H9 (cell line): Measurements from ENCODE around the gene GCSH. TPM values are rescaled to one million over a fixed set of nuclear protein-coding genes. Genes with fewer than 3 reads are reported as not detected.

Experiments used
- DNase-seq: peaks from one replicate; pipeline ENCODE4 v3.0.0-alpha.2; 2017
- H2AFZ ChIP-seq: one replicate; pipeline ENCODE4 v1.6.1; 2013; ENCODE audit warnings: mild to moderate bottlenecking, low read length, control low read depth, moderate library complexity
- H2AK5ac ChIP-seq: 2 replicates; pipeline ENCODE4 v1.6.1; 2013; ENCODE audit warnings: low read length, control low read depth, mixed read lengths; ENCODE audit not compliant: insufficient read length
- H2BK120ac ChIP-seq: one replicate; pipeline ENCODE4 v1.6.1; 2013; ENCODE audit warnings: low read depth, mild to moderate bottlenecking, low read length, control low read depth, inconsistent platforms; ENCODE audit not compliant: poor library complexity, severe bottlenecking
- H2BK12ac ChIP-seq: 2 replicates; pipeline ENCODE4 v1.6.1; 2013; ENCODE audit warnings: low read length, control low read depth, mixed read lengths, low read depth; ENCODE audit not compliant: insufficient read length
- H2BK15ac ChIP-seq: 2 replicates; pipeline ENCODE4 v1.6.1; 2013; ENCODE audit warnings: low read depth, low read length, control low read depth
- H2BK20ac ChIP-seq: one replicate; pipeline ENCODE4 v1.6.1; 2013; ENCODE audit warnings: low read depth, mild to moderate bottlenecking, low read length, control low read depth, inconsistent platforms; ENCODE audit not compliant: poor library complexity, severe bottlenecking
- H2BK5ac ChIP-seq: 2 replicates; pipeline ENCODE4 v1.6.1; 2013; ENCODE audit warnings: low read length, control low read depth, mixed read lengths; ENCODE audit not compliant: insufficient read length
- H3K14ac ChIP-seq: 2 replicates; pipeline ENCODE4 v1.6.1; 2013; ENCODE audit warnings: low read length, control low read depth; ENCODE audit not compliant: insufficient read depth
- H3K18ac ChIP-seq: 2 replicates; pipeline ENCODE4 v1.6.1; 2013; ENCODE audit warnings: low read depth, mild to moderate bottlenecking, mixed read lengths, low read length, control low read depth; ENCODE audit not compliant: insufficient read length
- H3K23ac ChIP-seq: 2 replicates; pipeline ENCODE4 v1.6.1; 2013; ENCODE audit warnings: low read length, control low read depth, mixed read lengths, low read depth; ENCODE audit not compliant: insufficient read length
- H3K23me2 ChIP-seq: 2 replicates; pipeline ENCODE4 v1.6.1; 2013; ENCODE audit warnings: low read depth, mild to moderate bottlenecking, mixed read lengths, low read length, control low read depth; ENCODE audit not compliant: insufficient read length, poor library complexity, severe bottlenecking
- H3K27ac ChIP-seq: 2 replicates; pipeline ENCODE4 v1.5.1; 2013; ENCODE audit warnings: low read length, control low read depth, mixed read lengths, low read depth; ENCODE audit not compliant: insufficient read length
- H3K27me3 ChIP-seq: 2 replicates; pipeline ENCODE4 v1.6.1; 2013; ENCODE audit warnings: low read length, control low read depth, inconsistent platforms; ENCODE audit not compliant: insufficient read depth
- H3K4ac ChIP-seq: 2 replicates; pipeline ENCODE4 v1.6.1; 2013; ENCODE audit warnings: low read depth, mild to moderate bottlenecking, control low read depth, inconsistent platforms, low read length, moderate library complexity
- H3K4me1 ChIP-seq: 2 replicates; pipeline ENCODE4 v1.6.1; 2013; ENCODE audit warnings: low read length, control low read depth, inconsistent platforms; ENCODE audit not compliant: insufficient read depth
- H3K4me2 ChIP-seq: 2 replicates; pipeline ENCODE4 v1.6.1; 2013; ENCODE audit warnings: low read length, control low read depth, mixed read lengths; ENCODE audit not compliant: insufficient read length, insufficient read depth
- H3K56ac ChIP-seq: 2 replicates; pipeline ENCODE4 v1.6.1; 2013; ENCODE audit warnings: low read depth, mild to moderate bottlenecking, mixed read lengths, low read length, control low read depth; ENCODE audit not compliant: insufficient read length
- H3K79me1 ChIP-seq: 2 replicates; pipeline ENCODE4 v1.6.1; 2013; ENCODE audit warnings: low read depth, mild to moderate bottlenecking, moderate library complexity, low read length, control low read depth, inconsistent platforms; ENCODE audit not compliant: insufficient read depth, poor library complexity, severe bottlenecking
- H3K79me2 ChIP-seq: 2 replicates; pipeline ENCODE4 v1.6.1; 2013; ENCODE audit warnings: low read length, control low read depth, inconsistent platforms; ENCODE audit not compliant: insufficient read depth
- H3K9ac ChIP-seq: 2 replicates; pipeline ENCODE4 v1.6.1; 2013; ENCODE audit warnings: low read length, control low read depth, mixed read lengths; ENCODE audit not compliant: insufficient read length; ENCODE audit errors: extremely low read depth
- H3K9me3 ChIP-seq: one replicate; pipeline ENCODE4 v1.6.1; 2013; ENCODE audit warnings: low read depth, low read length, inconsistent platforms; ENCODE audit not compliant: control insufficient read depth
- H3T11ph ChIP-seq: one replicate; pipeline ENCODE4 v1.6.1; 2013; ENCODE audit warnings: mild to moderate bottlenecking, low read length, control low read depth, inconsistent platforms
- H4K20me1 ChIP-seq: one replicate; pipeline ENCODE4 v1.6.1; 2013; ENCODE audit not compliant: control insufficient read depth, insufficient read length, insufficient read depth
- H4K5ac ChIP-seq: 2 replicates; pipeline ENCODE4 v1.6.1; 2013; ENCODE audit warnings: low read depth, mild to moderate bottlenecking, mixed read lengths, low read length, control low read depth; ENCODE audit not compliant: insufficient read length
- H4K8ac ChIP-seq: replicated peaks from 2 replicates; pipeline ENCODE4 v1.6.1; 2013; ENCODE audit warnings: low read length, control low read depth, mixed read lengths, low read depth; ENCODE audit not compliant: insufficient read length
- H4K91ac ChIP-seq: 2 replicates; pipeline ENCODE4 v1.6.1; 2013; ENCODE audit warnings: low read depth, mild to moderate bottlenecking, moderate library complexity, mixed read lengths, low read length, control low read depth; ENCODE audit not compliant: insufficient read length
- H3K27ac Mint-ChIP-seq, 3 experiments: 2 replicates in 2 of 3; 3 replicates in 1 of 3; pipeline ENCODE4 v1.8.0; 2020 to 2021; ENCODE audit warnings: mixed read lengths in 3 of 3, mild to moderate bottlenecking in 1 of 3, moderate library complexity in 1 of 3
- H3K27me3 Mint-ChIP-seq: 2 replicates; pipeline ENCODE4 v1.8.0; 2021; ENCODE audit warnings: low read depth, mild to moderate bottlenecking, moderate library complexity, mixed read lengths
- H3K36me3 Mint-ChIP-seq, 3 experiments: 2 replicates in 2 of 3; 3 replicates in 1 of 3; pipeline ENCODE4 v1.8.0; 2020 to 2021; ENCODE audit warnings: low read depth in 3 of 3, mixed read lengths in 3 of 3; ENCODE audit not compliant: insufficient read depth in 1 of 3
- H3K4me1 Mint-ChIP-seq, 2 experiments: 2 replicates each; pipeline ENCODE4 v1.8.0; 2020; ENCODE audit warnings: mixed read lengths in 2 of 2
- H3K4me3 Mint-ChIP-seq, 2 experiments: 2 replicates in 1 of 2; 3 replicates in 1 of 2; pipeline ENCODE4 v1.8.0; 2020 to 2021; ENCODE audit warnings: mild to moderate bottlenecking in 2 of 2, mixed read lengths in 2 of 2, moderate library complexity in 1 of 2
- H3K9me3 Mint-ChIP-seq, 2 experiments: 2 replicates in 1 of 2; 3 replicates in 1 of 2; pipeline ENCODE4 v1.8.0; 2020; ENCODE audit warnings: mild to moderate bottlenecking in 2 of 2, mixed read lengths in 2 of 2, moderate library complexity in 1 of 2
- total RNA-seq: library from RNA; stranded (reverse); gene quantifications from 2 replicates; pipeline ENCODE4 v1.2.1, GENCODE V29; 2021
- TF ChIP-seq, protein P1 (sequence below): fragments of 200-600 bp; sonication (generic); conservative IDR thresholded peaks from 3 replicates; pipeline ENCODE4 v1.8.0; 2021; ENCODE audit warnings: antibody characterized with exemption, mild to moderate bottlenecking

The GCSH gene
- total RNA-seq, 1 experiment from 2014 or later = 87.4 TPM

DNA sequence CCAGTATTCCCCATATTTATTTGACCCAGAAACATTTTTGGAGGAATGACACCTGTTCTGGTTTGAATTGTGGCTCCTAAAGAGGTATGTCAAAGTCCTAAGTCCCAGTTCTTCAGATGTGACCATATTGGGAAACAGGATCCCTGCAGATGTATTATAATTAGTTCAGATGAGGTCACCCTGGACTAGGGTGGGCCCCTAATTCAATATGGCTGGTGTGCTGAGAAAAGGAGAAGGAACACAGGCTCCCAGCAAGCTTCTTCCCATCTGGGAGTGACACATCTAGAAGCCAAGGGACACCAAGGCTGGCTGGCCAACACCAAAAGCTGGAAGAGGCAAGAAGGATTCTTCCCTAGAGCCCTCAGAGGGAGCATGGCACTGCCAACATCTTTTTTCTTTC is 3.8 kb upstream of the GCSH start:
- Histone ChIP-seq H3K79me2 (no peaks in the 10 kb centered on the region), H3K4me2 (no peak overlapping the region), H3K79me1 (no peaks in the 10 kb centered on the region), H3K56ac (no peak overlapping the region), H3T11ph (no peak overlapping the region), H3K18ac (no peak overlapping the region), H4K8ac (no peak overlapping the region), H2BK120ac (no peak overlapping the region), H3K23ac (no peak overlapping the region), H3K4me1 (no peaks in the 10 kb centered on the region), H2BK12ac (no peak overlapping the region), H3K14ac (no peak overlapping the region), H2BK5ac (no peak overlapping the region), H4K5ac (no peak overlapping the region), H2AK5ac (no peak overlapping the region), H4K20me1 (no peaks in the 10 kb centered on the region), H3K9me3 (no peaks in the 10 kb centered on the region), H4K91ac (no peak overlapping the region), H2BK15ac (no peak overlapping the region), H2AFZ (no peak overlapping the region), H3K27ac (no peak overlapping the region), H3K23me2 (no peaks in the 10 kb centered on the region), H3K4ac (no peak overlapping the region), H3K27me3 (no peaks in the 10 kb centered on the region), H3K9ac (no peak overlapping the region), H2BK20ac (no peak overlapping the region)
- Mint-ChIP-seq H3K4me3 (no peak overlapping the region), H3K27ac (no peak overlapping the region), H3K36me3 (no peaks in the 10 kb centered on the region), H3K9me3 (no peaks in the 10 kb centered on the region), H3K27me3 (no peaks in the 10 kb centered on the region; the same call in 1 of the 2 replicates), H3K4me1 (peaks cover 3 to 5% of the 10 kb centered on the region in 2 experiments)
- DNase-seq = no peak
- TF ChIP-seq, protein P1, sequence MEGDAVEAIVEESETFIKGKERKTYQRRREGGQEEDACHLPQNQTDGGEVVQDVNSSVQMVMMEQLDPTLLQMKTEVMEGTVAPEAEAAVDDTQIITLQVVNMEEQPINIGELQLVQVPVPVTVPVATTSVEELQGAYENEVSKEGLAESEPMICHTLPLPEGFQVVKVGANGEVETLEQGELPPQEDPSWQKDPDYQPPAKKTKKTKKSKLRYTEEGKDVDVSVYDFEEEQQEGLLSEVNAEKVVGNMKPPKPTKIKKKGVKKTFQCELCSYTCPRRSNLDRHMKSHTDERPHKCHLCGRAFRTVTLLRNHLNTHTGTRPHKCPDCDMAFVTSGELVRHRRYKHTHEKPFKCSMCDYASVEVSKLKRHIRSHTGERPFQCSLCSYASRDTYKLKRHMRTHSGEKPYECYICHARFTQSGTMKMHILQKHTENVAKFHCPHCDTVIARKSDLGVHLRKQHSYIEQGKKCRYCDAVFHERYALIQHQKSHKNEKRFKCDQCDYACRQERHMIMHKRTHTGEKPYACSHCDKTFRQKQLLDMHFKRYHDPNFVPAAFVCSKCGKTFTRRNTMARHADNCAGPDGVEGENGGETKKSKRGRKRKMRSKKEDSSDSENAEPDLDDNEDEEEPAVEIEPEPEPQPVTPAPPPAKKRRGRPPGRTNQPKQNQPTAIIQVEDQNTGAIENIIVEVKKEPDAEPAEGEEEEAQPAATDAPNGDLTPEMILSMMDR = no peak
